Measurements from ENCODE around the gene IGFBP2.
A peak's percentile ranks its signal among the peaks of the same experiment; 100 is the strongest.

The IGFBP2 gene

DNA sequence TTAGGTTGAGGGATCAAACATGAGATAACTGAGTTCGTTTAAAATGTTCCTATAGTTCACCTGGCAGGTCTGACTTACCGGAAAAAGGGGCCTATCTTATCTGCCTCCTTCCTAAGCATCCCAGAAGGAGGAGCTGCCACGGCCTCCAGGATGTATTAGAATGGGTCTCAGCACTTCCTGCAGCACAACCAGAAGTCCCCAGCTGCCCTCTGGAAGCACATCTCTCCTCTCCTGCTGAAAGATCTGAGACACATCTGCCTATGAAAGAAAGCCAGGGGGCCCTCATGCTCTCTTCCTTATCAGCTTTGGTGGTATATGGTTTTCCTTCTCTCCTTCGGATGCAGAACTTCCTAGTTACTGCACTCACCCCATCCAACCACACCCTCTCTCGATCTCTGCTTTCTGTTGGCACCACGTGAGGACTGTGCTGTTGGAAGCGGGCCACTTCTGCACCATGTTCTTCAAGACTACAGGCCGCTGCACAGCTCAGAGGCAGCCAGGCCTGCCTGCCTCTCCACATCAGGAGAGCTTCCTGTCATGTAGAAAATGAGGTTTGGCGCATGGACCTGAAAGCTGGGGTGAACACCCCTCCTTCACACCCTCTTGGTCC is 55.6 kb downstream of the IGFBP2 start:
- no peak for DNase-seq

DNA sequence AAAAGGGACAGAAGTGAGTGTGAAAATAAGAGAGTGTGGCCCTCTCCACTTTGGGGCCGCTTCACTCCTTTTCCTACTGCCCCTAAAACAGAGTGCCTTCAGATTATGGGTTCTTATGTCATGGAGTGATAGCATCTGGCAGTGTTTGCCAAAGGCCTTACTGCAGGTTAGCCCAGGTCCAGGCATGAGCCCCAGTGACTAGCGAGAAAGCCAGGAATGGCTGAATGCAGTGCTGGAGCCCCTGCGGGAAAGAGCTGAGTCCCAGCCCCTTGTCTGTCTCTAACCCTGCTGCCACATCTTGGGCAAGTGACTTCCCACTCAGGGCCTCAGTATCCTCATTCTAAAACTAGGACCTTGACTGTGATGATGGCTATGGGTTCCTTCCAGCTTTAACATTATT is 56.2 kb downstream of the IGFBP2 start:
- no peak for DNase-seq

DNA sequence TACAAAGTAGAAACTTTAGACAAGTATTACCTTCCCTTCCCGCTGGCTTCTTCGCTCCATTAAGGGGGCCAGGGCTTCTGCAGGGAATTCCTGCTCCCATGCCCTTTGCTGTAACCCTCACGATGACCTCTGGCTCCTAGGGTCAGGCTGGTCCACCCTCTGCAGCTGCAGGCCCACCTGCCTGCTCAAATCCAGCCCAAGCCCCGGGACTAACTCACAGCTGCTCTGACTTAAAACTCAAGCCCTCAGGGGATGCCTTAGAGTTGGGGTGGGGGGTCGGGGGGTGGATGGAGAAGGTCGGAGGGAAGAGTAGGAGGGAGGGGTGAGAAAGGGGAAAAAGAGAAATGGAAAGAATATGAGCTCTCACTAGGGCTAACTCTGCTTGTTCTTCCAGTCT is 57.2 kb downstream of the IGFBP2 start:
- DNase-seq, result no peak

DNA sequence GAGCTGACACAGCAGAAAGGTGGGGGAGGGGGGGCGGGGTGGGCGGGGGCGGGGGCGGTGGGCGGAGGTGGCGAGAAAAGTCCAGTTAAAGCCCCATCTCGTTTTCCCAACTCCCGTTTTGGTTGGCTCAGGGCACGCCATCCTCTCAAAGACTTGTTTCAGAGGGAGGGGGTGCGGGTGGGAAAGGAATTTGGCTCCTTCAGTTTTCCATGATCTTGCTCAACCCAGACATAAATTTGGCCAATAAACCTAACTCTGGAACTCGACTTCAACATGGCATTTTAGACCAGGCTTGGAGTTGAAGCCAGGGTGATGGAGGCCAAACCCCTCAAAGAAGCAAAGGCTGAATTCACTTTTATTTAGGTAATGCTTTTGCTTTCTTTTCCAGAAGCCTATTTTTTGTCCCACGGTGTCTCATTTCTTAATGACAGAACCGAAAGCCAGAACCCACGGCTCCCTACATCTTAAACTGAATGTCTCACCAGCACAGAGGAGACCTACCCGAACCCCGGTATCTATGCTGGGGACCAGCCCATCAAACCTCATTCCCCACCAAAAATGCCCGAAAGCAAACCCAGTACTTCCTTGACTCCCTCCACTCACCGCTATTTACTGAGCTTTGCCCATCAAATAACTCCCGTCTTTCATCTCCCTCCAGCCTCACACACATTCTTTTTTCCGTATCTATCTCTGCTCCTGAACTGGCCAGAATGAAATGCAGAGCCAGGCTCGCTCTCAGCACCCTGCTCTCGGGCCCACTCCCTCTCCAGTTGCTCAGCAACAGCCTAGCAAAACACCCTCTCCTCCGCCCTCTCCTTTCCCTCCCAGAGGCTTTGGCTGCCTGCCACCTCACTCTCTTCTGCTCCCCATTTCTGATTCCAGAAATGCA is 57.9 kb downstream of the IGFBP2 start:
- DNase-seq, result no peak

DNA sequence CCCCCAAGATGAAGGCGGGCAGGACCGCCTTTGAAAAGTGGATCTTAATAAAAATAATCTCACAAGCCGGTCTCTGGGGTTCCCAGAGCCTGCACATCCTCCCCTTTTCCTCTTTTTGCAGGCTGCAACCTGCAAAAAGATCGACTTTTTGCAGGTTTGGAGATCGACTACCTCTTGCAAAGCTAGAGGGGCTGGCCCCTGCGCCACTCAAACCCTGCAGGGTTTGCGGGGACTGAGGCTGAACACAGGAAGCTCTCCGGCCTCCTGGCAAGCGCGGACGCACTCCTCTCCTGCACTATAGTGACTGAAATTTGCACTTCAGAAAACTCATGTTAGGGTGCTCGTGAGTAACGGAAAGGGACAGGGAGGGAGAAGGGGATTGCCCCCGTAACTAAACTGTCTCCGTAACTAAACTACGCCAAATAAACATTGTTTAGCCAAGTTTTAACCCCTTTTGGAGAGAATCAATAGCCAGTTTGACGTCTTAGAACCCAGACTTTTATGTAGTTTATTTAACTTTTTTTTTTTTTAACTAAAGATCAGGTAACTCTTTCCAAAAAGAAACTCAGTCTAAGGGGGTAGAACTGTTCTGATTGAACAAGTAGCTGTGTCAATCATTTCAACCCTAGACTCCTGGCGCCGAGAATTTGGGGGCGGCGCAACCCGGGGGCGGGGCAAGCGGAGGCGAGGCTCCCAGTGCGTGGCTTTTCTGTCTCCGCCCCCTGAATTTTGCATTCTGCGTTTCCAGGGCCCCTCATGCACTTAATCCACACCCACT is 59.6 kb downstream of the IGFBP2 start:
- DNase-seq, result peak; percentile 86

DNA sequence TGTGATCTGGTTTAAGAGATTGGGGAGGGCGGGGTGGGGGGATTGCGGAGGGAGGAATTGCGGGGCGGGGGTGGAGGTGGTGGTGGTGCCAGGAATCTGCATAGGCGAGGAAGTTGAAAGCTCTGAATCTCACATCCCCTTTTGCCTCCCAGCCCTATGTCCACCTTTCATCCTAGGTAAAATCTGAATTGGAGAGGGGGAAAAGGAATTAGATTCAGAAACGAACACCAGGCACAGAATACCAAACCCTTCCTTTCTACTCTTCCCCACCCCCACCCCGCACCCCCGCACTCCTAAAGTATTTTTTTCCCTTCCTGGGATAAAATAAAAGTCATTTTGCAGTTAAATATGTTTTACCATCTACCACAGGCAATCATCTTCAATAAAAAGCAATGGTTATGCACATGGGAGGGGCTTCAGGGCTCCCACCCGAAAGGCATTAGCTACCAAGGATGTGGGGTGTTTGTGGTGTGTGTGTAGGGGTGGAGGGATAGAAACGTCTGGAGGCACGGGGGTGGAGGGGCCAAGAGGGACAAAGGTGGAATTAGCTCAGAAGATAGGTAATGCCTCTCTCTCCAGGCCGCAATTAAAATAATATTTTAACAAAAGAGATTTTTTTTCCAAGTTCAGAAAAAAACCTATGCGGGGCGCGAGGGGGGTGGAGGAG is 60.3 kb downstream of the IGFBP2 start:
- DNase-seq, result no peak

DNA sequence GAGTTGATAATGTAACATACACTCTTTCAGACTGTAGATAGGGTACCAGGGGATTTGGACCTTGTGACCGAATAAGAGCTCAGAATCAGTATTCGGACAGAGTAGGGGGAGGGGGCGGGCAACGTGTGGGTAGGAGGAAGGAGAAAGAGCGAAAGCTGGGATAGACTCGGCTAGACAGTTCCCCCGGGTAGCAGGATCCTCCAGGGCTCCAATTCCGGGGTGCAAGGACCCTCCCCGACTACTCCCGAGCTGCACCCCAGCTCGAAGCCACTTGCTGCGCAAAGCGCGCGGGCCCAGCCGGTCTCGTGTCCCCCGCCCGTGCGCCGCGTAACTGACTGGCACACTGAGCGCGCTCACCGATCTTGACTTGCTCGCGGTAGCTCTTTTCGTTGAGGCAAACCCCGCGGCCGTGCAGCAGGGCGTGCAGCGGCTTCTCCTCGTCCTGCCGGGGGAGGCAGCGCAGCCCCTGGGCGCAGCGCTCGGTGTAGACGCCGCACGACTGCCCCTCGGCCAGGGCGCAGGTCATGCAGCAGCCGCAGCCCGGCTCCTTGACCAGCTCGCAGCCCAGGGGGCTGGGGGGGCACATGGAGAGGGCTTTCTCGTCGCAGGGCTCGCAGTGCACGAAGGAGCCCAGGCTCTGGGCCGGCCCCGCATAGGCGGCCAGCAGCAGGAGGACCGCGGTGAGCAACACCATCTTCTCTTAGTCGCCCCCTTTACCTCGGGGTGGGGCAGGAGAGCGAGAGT is 61.0 kb downstream of the IGFBP2 start:
- DNase-seq, result peak; percentile 72

DNA sequence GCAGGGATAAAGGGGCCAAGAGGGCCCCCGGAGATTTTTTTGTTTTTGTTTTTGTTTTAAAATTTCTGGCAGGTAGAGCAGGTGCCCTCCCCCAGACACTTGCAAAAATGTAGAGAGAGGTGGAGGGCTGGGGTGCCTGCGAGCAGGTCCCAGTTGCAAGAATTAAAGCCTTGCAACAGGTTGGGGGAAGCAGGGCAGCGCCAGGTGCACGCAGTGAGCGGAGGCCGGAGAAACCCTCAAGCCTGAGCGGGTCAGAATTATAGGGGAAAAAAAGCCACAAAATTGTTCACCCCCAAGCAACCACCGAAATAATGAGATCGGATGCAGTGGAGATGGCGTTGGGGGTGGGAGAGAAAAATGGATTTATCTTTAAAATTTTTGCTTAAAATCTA is 61.6 kb downstream of the IGFBP2 start:
- DNase-seq, result no peak

DNA sequence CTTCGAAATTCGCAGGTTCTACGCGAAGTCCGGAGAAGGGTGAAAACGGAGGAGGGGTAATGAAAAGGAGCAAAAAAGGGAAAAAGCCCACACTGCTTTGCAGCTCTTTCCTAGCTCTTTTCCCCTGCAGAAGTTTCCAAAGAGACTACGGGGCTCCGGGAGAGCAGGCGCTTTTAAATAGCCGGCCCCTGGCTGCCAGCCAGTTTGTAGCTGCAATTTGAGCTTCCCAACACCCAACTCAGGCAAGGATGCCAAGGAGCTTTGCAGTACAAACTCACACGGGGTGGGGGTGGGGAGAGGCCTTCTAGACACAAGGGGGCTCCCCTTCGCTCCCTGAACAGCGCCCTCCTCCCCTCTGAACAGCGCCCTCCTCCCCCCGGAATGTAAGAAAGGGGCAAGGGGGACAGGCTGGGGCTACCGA is 62.2 kb downstream of the IGFBP2 start, which contains the start of gene IGFBP5:
TSS of gene IGFBP5 (minus strand) at position 149 of the 421 bp plus-strand sequence. CDS start 774 bp downstream, outside the sequence.
- no peak for DNase-seq

DNA sequence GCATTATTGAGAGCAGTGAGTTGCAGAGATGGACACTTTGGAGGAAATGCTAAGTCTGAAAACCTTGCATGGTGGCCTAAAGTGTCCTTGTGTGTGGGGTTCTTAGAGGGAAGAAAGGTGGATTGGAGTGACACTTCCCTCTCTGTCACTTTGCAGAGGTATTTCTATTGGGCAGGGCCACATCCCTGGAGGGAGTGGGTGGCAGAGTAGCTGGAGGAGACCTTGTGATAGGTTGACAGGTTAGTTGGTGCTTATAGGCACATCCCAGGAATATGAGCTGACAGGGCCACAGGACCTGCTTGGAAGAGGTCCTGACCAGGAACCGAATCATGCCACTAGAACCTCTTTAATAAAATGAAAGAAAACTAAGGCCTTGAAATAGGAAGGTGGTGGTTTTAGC is 63.1 kb downstream of the IGFBP2 start:
- no peak for DNase-seq

DNA sequence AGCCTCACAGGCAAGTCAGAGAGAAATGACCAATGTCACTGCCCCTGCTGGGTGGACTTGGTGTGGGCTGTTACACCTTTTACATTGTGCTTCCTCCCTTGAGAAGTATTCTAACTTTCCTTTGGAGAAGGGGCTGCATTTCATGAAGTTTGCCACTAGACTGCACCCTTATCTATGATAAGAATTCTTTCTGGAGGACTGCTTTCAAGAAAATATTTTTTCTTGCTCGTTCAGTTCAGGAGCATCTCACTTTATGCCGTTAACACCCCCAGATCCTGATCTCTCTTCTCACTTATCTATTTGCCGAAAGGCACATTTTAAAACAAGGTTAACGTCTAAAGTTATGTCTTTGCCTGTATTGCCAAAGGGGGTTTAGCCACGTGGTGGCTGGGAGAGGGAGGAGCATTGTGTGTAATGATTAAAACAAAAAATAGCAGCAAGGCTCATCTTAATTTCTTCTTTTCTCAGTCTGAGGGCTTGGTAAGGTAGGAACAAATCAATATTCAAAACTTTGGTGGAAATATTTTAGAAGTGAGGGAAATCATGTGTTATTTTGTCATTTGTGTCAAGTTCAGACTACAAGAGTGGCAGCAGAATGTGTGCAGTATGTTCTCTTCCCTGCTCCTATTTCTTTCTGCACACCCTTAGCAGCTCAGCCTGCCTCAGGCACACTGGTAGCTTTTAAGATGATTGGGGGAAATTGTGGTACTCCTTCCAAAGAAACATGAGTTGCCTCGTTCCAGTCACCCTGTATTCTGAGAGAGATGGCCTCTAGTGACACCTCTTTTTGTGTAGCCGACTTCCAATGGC is 63.7 kb downstream of the IGFBP2 start:
- no peak for DNase-seq

DNA sequence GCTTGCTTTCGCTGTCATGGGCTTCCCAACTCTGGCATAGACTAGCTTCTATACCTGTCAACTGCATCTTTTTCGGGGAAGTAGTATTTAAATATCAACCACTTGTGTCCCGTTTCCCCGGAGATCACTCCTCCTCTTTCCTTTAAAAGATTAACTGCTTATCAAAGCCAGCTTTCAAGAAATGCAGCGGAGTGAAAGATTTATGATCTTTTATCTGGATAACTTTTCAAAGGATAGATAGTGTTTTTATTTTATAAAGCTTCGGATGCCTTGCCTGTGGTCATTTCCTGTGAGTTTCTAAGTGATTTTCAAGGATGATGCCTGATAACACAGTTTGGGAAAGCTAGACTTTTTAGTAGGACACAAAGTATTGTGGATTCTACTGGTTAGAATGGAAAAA is 65.1 kb downstream of the IGFBP2 start:
- no peak for DNase-seq

DNA sequence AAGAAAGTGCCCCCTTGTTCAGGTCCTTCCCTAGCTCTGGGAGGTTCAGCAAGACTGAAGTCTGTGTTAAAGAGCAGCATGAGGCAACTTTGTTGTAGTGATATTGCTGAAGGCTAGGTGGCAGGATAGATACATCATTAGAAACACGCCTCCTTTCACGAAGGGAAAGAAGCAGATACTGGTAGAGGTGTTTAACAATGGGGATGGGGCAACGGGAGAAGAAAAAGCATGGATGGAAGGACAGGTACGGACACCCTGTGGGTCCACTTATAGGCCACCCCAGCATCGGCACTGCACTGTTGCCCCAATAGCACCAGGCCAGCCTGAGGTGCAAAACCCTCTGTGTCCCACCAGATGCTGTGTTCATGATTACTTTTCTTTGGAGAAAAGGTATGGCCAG is 65.7 kb downstream of the IGFBP2 start:
- DNase-seq, result no peak

DNA sequence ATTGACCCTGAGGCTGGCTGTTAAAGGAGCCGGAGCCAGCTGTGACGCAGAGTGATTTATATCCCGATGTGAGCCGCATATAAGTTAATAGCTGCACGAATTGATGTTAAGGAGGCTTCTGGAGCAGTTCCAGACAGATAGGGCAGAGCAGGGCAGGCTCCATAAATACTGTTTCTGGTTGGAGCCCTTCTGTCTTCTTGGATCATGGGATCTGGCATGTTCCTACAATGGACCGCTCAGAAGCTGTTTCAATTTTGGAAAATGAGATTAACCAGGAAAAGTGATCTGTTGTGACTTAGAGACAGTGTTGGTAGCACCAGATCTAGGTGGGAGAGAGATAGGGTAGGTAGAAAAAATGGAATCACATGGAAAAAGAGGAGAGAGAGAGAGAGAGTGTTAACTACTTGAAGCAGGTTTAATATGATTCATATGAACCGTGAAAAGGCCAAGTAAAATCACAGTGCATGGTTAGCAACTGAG is 66.9 kb downstream of the IGFBP2 start:
- DNase-seq, result no peak

DNA sequence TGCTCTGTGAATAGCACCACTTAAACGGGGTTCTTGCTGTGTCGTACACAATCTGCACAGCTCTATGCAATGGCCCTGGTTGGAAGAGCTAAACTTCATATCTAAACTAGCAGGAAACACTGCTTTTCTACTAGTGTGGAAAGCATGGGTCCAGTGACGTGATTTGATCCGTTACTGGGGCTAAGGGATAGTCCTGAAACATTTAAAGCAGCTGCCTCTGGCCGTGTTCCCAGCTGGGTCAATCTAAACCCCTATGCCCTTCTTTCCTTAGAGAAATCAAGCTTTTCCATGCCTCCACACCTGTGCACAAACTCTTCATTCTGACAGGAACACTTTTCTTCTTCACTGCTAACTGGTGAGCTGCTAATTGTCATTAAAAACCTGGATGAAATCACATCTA is 67.6 kb downstream of the IGFBP2 start:
- DNase-seq, result no peak

DNA sequence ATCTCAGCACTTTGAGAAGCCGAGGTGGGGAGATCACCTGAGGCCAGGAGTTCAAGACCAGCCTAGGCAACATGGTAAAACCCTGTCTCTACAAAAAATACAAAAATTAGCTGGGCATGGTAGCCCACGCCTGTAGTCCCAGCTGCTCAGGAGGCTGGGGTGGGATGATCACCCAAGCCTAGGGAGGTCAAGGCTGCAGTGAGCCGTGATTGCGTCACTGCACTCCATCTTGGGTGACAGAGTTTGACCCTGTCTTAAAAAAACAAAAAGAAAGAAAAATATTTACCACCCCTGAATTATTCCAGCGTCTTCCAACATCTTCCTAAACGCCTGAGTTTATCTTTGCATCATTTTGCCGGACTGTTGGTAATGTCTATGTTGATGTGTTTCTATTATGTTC is 68.3 kb downstream of the IGFBP2 start:
- DNase-seq, result no peak

DNA sequence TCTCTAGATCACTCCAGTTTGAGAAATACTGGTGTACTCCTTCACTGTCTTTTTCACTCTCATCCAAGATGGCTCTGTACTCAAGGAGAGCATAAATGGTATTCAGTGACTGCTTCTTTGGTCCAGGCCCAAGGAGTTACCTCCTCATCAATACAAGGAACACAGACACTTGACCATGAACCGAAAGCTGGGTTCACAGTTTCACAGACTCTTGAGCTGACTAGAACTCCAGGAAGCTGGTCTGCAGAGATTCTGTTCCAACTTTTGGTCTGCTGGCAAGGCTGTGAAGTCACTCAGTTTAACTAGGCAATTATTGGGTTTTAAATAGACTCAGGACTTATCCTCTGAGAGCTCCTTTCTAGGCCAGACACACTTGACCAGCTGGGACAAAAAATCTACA is 69.5 kb downstream of the IGFBP2 start:
- no peak for DNase-seq

DNA sequence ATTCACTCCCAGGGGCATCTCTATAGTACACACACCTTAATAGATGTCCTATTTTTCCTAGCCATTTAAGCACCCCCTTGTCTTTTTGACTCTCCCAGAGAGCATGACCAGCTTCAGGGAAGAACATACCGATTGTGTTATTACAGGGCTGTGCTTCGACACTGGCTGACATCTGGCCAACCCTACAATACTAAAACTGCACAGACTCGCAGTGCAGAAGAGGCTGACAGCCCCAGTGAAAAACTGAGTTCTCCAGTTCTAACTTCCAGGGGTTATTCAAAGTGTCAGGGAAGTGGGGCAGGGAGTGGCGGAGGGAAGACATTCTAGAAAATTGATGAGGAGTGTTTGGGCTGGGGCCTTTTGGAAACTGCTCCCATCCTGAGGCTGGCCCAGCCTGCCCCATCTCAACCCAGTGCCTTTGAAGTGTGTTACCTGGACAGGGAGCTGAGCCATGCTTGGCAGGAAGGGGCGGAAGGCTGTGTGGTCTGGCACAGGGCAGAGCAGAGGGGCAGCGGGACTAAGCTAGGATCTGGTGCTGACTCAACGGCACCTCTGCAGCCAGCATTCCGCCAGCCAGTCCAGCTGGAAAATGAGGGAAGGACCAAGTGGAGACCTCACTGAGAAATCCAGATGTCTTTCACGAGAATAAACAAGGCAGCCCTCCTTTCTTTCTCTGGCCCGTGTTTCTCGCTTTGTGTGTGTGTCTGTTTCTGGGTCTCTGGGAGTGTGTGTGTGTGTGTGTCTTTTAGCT is 77.5 kb downstream of the IGFBP2 start:
- no peak for DNase-seq

DNA sequence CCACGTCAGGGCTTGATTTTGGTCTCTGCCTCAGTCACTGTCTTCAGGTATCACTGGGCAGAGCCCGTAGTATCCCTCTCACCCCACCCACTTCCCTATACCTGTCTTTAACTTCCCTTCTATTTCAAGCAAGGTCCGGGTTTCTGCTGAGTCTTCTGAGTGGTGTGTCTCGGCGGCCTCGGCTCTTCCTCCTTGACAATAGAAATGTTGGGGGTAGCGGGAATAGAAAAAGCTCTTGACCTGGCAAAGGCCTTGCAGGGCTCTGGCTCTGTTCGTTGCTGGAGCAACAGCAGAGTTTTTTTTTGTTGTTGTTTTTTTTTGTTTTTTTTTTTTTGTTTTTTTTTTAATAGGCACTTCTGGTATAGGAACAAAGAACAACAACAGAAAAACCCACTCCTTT is 78.1 kb downstream of the IGFBP2 start:
- no peak for DNase-seq

DNA sequence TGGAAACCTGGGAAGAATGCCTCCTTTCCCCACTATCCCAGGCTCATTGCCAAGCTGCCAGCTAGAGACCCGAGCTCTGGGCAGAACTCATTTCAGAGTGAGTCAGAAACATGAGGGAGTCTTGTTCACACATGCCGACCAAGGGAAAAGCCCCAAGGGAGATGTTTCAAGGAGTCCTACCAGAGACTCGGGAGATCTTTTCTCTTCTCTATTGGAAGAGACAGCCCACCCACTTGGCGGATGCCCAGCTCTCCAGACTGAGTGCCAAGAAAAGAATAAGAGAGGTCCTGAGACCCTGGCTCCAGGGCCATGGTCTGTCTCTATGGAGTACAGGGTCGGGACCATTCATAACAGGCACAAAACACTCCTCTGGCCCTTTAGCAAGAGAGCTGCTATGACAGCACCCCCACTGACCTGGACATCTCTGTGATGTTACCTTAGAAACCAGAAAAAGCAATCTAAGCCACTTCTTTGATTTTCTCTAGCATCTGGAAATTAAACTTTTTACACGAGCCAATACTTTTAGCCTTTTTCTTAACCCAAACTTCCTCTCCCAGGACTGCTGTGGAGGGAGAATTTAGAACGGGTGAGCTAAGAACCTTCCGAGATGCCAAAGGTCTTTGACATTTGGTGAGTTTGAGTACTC is 80.6 kb downstream of the IGFBP2 start:
- DNase-seq, result no peak
